ENCODE data around the gene PCBP3. TPM values are rescaled to one million over a fixed set of nuclear protein-coding genes. Genes with fewer than 3 reads are reported as not detected.

PCBP3 gene
- total RNA-seq, 1 experiment from 2014 or later: 10.9 TPM

DNA sequence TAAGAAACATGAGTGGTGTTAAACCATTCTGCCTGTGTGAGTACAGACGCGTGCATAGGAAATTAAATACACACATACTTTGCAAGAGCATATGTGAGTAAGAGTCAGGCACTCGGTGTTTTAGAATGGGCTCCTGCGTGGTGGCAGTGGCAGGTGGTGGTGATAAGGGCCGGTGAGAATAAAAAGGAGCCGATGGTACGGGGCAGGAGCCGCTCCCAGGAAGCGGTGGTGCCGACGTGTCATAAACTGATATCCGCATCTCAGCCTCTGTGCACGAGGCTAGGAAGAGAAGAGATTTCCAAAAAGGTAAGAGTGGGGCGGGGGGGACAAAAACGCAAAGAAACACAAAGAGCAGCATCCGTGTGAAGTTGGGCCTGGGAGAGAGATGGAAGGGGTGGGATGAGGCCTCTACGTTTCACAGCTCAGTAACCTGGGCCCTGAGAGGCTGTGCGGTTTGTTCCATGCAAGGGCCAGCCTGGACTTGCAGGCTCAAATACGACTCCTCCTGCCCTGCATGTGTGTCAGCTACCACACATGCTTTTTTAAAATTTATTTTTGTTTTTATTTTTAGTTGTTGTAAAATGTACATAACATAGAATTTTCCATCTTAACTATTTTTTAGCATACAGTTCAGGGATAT lies 210.3 kb downstream of the PCBP3 start:
- whole genome bisulfite sequencing (ENCODE audit: extremely low coverage, insufficient read length, low lambda C conversion rate): no CpG with 5 or more reads among the region's 19 CpGs
- no peaks in the 10 kb centered on the region for H3K36me3 Mint-ChIP-seq (ENCODE audit: insufficient read depth in 1 of 3, low read depth in 3 of 3)
- H2AFZ ChIP-seq (ENCODE audit: low read length): no peak overlapping the region

More for the DNA sequence above, 210.3 kb downstream of the PCBP3 start:
- H3K23ac ChIP-seq (ENCODE audit: insufficient read length, low read depth, low read length): no peak overlapping the region
- no peak overlapping the region for H2BK20ac ChIP-seq (ENCODE audit: low read depth, low read length, poor library complexity, severe bottlenecking)
- H3K9me3 Mint-ChIP-seq: no peaks in the 10 kb centered on the region
- H3K4me1 ChIP-seq (ENCODE audit: insufficient read depth, low read length): no peaks in the 10 kb centered on the region
- no peak overlapping the region for H2BK120ac ChIP-seq (ENCODE audit: low read depth, low read length, poor library complexity, severe bottlenecking)
- H2BK12ac ChIP-seq (ENCODE audit: insufficient read length, low read depth, low read length): no peak overlapping the region
- H2AK5ac ChIP-seq (ENCODE audit: insufficient read length, low read length): no peak overlapping the region
- no peak overlapping the region for H4K8ac ChIP-seq (replicated peaks; ENCODE audit: insufficient read length, low read depth, low read length)
- no peaks in the 10 kb centered on the region for H3K27me3 Mint-ChIP-seq (ENCODE audit: low read depth)
- no peaks in the 10 kb centered on the region for H3K27me3 ChIP-seq (ENCODE audit: insufficient read depth, low read length)
- H2BK15ac ChIP-seq (ENCODE audit: low read depth, low read length): no peak overlapping the region
- H3K4ac ChIP-seq (ENCODE audit: low read depth, low read length): no peak overlapping the region
- no peak overlapping the region for H3K14ac ChIP-seq (ENCODE audit: insufficient read depth, low read length)
- H3K56ac ChIP-seq (ENCODE audit: insufficient read length, low read depth, low read length): no peak overlapping the region
- no peak overlapping the region for H3K27ac Mint-ChIP-seq
- no peak overlapping the region for H3K18ac ChIP-seq (ENCODE audit: insufficient read length, low read depth, low read length)
- H4K5ac ChIP-seq (ENCODE audit: insufficient read length, low read depth, low read length): no peak overlapping the region
- H2BK5ac ChIP-seq (ENCODE audit: insufficient read length, low read length): no peak overlapping the region
- H3K9ac ChIP-seq (ENCODE audit: extremely low read depth, insufficient read length, low read length): no peak overlapping the region
- H3K4me3 Mint-ChIP-seq: no peak overlapping the region
- H3K4me1 Mint-ChIP-seq: peaks cover 33 to 34% of the 10 kb centered on the region in 2 experiments
- H3K27ac ChIP-seq (ENCODE audit: insufficient read length, low read depth, low read length): no peak overlapping the region
- H4K20me1 ChIP-seq (ENCODE audit: control insufficient read depth, insufficient read depth, insufficient read length): no peaks in the 10 kb centered on the region
- H3K23me2 ChIP-seq (ENCODE audit: insufficient read length, low read depth, low read length, poor library complexity, severe bottlenecking): no peaks in the 10 kb centered on the region
- no peak overlapping the region for H3K4me2 ChIP-seq (ENCODE audit: insufficient read depth, insufficient read length, low read length)
- TF ChIP-seq, protein P1, sequence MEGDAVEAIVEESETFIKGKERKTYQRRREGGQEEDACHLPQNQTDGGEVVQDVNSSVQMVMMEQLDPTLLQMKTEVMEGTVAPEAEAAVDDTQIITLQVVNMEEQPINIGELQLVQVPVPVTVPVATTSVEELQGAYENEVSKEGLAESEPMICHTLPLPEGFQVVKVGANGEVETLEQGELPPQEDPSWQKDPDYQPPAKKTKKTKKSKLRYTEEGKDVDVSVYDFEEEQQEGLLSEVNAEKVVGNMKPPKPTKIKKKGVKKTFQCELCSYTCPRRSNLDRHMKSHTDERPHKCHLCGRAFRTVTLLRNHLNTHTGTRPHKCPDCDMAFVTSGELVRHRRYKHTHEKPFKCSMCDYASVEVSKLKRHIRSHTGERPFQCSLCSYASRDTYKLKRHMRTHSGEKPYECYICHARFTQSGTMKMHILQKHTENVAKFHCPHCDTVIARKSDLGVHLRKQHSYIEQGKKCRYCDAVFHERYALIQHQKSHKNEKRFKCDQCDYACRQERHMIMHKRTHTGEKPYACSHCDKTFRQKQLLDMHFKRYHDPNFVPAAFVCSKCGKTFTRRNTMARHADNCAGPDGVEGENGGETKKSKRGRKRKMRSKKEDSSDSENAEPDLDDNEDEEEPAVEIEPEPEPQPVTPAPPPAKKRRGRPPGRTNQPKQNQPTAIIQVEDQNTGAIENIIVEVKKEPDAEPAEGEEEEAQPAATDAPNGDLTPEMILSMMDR (conservative IDR thresholded peaks at IDR 0.05): no peak
- no peaks in the 10 kb centered on the region for H3K9me3 ChIP-seq (ENCODE audit: control insufficient read depth, low read depth, low read length)
- H3K79me1 ChIP-seq (ENCODE audit: insufficient read depth, low read depth, low read length, poor library complexity, severe bottlenecking): no peaks in the 10 kb centered on the region
- no peak overlapping the region for H4K91ac ChIP-seq (ENCODE audit: insufficient read length, low read depth, low read length)
- peak; percentile 12 for DNase-seq
- no peak overlapping the region for H3T11ph ChIP-seq (ENCODE audit: low read length)
- no peaks in the 10 kb centered on the region for H3K79me2 ChIP-seq (ENCODE audit: insufficient read depth, low read length)
